Measurements from ENCODE around the gene FXR2.
A peak's percentile ranks its signal among the peaks of the same experiment; 100 is the strongest.
"Not testable (repeated sequence)": the region's sequence is repeated elsewhere in the genome, so short reads cannot be mapped to it uniquely, and the experiment has no call there.

Gene FXR2

DNA sequence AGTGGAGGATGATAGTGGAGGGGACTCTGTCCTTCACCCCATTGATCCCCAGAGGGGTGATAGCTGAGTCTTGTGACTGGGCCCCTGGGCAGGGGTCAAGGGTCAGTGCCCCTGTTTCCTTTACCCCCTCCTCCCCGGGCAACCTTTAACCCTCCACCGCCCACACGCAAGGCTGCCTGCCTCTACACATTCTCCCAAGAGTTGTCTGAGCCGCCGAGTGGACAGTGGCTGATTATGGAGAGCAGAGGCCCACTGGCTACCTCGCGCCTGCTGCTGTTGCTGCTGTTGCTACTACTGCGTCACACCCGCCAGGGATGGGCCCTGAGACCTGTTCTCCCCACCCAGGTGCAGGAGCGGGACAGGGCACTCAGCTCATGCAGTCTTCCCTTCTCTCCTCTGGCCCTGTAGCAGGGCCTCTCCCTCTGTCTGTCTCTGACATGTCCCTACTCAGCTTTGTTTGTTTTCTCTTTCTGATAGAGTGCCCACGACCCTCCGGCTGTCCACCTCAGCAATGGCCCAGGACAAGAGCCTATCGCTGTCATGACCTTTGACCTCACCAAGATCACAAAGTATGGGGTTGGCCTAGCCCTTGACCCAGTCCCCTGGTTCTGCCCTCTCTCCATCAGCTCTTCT is 15.4 kb upstream of the FXR2 start, which contains the start of gene SHBG:
Gene SHBG (plus strand): TSS at position 197 of the 633 bp plus-strand sequence. CDS start 38 bp downstream, at position 235.
- no peak for DNase-seq

DNA sequence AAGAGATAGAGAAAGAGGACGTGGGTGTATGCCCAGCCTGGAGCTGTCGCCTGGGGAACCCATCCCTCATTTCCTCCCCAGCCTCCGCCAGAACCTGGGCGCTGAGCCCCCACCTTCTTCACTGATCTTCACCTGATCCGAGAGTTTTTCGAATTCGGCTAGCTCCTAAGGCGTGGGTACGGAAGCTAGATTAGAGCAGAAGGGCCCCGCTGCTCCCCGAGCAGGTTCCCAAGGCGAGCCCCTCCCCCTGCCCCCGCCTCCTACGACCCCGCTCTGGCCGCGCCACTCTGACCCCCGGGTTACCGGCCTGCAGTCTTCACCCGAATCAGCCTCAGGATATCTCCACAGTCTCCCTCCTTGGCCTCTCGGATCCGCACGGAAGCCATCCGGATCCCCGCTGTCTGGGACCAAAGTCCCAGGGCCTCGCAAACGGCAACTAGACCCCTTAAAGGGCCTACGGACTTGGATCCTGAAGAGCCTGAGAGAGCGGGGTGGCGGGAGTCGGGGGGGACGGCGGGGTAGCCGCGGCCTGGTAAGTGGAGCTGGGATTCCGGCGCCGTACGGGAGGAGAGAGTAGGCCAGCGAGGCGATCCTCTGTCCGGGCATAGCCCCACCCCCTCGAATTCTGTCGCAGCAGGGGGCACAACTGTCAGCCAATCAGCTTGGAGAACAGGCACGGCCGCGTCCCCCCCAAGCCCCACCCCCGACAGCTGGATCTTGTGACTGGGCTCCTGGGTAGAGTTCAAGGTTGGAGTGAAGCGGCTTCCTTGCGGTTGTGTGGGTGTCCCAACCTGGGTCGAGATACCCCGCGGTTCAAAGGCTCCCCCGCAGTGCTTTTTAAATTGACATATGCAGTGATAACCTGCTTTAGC is 12.8 kb upstream of the FXR2 start, which contains the start of gene SAT2:
Gene SAT2 (minus strand): TSS at position 572 of the 872 bp plus-strand sequence. CDS start 186 bp downstream, at position 386.
- DNase-seq, result peak; percentile 52 to 97 (median 92)

DNA sequence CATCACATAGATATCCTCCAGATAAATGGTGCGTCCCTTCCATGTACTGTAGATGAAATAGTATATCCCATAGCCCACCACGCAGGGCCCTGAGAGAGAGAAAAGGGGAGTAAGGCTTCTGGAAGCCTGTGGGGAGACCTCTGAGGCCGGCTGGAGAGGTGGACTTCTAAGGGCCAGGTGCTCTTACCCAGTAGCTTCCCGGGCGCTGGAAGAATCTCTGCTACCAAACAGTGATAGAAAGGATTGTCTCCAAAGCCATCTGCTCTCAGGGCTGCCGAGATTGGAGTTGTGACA is 12.2 kb upstream of the FXR2 start:
- peak in 3 of 58 donors; percentile 15 to 22 (median 18) for DNase-seq

DNA sequence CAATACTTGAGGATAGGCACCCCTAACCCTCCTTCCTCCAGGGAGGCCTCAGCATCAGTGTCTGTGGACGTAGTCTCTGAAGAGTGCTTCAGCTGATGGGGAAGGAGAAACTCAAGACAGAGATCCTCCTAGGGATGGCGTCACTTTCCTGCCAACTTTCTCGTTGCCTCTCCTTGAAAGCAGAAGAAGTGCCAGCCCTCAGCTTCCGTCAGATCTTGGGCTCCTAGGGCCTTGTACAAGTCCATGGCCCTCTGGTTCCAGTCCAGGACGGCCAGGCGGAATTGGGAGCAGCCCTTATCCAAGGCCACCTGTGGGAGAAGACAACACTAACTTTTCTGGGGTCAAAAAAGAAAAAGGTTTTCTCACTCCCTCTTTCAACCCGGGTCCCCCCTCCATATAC is 11.6 kb upstream of the FXR2 start:
- DNase-seq, result peak in 8 of 58 donors; percentile 6 to 20 (median 12)

DNA sequence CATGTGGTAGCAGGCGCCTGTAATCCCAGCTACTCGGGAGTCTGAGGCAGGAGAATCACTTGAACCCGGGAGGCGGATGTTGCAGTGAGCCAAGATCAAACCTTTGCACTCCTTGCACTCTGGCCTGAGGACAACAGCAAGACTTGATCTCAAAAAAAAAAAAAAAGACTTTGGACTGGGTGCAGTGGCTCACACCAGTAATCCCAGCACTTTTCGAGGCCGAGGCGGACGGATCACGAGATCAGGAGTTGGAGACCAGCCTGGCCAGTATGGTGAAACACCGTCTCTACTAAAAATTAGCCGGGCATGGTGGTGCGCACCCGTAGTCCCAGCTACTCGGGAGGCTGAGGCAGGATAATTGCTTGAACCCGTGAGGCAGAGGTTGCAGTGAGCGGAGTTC is 11.1 kb upstream of the FXR2 start:
- DNase-seq, result not testable (repeated sequence)

DNA sequence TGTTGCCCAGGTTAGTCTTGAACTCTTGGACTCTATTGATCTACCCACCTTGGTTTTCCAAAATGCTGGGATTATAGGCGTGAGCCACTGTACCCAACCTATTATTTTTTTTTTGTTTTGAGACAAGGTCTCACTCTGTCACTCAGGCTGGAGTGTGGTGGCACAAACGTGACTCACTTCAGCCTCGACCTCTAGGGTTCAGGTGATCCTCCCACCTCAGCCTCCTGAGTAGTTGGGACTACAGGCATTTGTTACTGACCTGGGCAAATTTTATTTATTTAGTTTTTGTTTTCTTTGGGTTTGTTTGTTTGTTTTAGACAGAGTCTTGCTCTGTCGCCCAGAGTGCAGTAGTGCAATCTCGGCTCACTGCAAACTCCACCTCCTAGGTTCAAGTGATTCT is 9.0 kb upstream of the FXR2 start:
- DNase-seq, result no peak

DNA sequence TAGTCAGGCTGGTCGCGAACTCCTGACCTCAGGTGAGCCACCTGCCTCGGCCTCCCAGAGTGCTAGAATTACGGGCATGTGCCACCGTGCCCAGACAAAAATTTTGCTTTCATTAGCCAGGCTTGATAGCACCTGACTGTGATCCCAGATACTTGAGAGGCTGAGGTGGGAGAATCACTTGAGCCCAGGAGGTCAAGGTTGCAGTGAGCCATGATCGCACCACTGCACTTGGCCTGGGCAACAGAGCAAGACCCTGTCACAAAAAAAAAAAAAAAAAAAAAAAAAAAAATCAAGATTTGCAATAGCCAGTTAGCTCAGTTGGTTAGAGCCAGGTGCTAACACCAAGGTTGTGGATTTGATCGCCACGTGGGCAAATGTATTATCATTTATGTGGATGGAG is 6.1 kb upstream of the FXR2 start:
- no peak for DNase-seq

DNA sequence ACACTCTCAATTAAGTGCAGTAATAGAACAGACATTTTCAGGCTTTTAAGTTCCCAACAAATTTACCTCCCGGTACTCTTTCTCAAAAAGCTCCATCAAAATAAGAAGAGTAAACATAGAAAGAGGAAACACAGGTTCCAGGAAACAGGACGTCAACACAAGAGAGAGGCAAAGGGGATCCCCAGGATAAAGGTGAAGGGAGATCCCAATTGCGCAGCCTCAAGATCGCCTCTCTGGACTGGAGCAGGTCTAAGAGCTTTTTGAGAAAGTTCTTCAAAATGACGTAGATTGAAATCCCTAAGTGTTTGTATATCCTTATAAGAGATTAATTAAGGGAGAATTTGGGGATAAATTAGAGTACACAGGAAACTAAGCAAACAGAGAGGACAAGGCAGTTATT is 3.9 kb upstream of the FXR2 start:
- no peak for DNase-seq

DNA sequence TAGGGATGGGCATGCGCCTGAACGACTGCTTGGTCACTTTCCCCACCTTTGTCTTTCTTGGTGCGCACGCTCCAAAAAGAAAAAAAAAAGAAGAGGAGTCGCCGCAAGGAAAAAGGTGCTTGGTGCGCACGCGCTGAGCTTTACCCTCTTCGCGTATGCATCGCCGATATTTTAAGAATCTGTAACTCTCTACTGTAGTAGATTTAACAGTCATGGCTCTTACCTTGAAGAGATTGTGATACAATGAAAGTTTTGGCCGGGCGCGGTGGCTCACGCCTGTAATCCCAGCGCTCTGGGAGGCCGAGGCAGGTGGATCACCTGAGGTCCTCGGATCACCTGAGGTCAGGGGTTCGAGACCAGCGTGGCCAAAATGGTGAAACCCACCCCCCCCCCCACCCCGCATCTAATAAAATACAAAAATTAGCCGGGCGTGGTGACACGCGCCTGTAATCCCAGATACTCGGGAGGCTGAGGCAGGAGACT is 609 bp upstream of the FXR2 start:
- no peak for DNase-seq

DNA sequence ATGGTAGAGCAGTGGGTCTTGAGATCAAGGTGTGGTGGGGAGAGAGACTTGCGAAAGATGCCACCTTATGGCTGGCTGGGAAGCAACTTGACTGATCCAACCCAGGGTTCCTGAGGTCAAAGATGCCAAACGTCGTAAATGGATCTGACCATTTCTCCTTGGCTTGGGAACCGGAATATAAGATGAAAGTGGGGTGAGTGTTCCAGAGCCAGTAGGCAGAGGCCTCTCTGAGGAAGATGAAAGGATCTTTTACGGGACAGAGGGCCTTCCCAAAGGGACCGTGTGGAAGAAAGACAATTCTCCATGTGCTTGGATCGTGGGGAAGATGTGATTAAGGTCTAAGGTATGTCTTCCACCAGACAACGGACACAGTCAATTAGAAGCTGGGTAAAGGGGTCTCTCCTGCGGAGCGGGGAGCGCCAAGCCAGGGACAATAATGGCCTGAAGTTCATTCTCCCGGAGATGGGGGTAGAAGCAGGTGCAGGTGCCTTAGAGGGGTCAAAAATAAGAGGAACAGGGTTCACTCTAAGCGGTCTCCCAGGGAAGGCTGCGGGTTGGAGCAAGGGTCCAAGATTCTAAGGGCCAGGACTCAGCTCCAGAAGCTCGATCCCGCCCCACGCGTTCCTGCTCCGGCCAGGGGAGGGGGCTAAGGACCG is 800 bp downstream of the FXR2 start:
- DNase-seq, result no peak

DNA sequence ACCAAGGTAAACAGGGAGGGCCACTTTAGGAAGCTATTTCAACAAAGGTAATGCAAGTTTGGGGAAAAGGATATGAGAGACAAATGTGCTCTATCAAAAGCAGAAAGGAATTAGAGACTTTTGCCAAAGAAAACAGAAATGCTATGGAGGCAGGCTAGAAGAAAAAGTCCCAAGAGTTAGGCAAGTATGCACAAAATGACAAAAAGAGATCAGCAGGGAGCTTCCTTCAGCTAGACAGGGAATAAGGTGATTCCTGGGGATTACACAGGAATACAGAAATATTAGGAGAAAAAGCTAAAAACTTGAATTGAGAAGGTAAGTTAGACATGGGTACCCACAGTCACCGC is 2.4 kb downstream of the FXR2 start:
- no peak for DNase-seq

DNA sequence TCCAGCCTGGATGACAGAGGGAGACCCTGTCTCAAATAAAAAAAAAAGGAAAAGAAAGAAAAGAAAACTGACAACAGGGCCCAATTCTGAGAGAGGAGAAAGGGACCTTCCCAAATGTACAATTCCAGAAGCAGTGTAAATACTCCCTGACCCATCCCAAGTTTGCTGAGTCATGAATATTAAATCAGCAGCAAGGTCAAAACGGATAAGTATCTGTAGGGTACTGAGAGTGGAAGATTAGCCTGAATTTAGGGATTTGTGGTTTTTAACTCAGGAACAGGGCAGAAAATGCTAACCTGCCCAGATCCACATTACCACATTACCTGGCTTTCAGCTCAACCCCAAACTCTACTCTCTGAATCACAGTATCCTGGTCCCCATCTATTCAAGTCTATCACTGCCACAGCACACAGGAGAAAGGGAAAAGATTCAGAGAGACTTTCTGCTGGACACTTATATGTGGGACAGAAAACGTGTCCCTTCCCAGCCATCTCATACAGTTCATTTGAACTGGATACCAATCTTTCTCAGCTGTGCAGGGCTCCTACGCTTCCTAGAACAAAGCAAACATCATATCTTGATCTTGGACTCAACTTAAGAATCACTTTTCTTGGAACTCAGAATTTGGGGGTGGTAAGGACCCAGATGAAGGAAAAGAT is 2.9 kb downstream of the FXR2 start:
- no peak for DNase-seq

DNA sequence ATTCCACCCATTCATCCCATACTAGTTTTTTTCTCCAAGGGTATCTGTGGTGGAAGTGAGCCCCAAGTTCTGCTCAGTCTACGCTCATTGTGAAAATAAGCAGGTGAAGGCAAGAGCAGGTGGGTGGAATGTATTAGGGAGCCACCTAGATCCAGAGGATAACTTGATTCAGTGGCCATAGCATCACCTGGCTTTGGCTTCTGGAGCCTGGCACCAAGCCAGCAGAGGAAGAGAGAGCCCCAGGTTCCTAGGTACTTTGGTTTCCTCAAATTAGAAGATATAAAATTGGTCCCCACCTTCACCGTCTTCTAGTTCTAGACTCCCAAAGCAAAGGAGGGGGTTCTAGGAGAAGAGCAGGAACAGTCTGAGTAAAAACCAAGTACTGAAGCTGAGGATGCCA is 4.1 kb downstream of the FXR2 start:
- DNase-seq, result no peak

DNA sequence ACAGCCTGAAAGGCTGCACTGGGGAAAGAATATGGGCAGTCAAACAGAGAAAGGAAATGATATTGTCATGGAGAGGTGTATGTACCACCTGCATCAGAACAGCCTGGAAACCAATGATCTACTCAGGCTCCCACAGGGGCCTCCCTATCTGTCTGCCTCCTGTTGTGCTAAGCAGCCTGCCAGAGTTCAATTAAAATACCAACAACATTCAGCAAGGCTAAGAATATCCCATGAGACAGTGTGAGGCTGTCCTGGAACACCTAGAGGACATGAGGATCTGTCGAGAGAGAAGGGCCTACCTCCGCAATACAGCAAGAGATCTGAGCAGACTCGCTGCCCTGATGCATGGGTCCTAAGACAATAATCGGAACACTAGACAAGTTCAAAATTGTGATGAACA is 8.4 kb downstream of the FXR2 start:
- DNase-seq, result no peak

DNA sequence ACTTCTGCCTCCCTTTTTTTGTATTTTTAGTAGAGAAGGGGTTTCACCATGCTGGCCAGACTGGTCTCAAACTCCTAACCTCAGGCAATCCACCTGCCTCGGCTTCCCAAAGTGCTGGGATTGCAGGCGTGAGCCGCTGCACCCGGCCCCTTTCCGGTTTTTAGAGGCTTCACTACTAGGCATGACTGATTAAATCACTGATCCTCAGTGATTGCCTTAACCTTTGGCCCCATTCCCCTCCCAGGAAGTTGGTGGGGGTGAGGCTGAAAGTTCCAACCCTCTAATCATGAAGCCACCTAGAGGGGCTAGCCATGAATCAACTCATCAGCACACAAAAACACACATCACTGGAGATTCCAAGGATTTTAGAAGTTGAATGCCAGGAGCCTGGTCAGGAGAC is 17.1 kb downstream of the FXR2 start:
- not testable (repeated sequence) for DNase-seq

DNA sequence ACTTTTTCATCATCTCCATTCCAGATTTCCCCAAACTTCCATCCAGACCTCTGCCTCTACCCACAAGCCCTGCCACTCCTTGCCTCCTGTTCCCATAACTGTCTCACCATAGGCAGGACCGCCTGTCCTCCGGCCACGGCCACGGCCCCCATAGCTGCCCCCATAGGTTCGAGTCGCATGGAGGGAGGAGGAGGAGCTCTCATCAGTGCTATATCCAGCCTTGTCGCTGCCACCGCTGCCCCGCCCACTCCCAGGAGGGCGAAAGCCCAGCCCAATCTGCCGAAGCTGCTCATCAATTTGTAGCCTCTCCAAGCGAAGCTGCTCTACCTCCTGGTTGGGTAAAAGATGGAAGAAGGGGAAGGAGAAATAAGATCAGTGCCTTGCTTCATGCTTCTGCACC is 21.4 kb downstream of the FXR2 start:
- peak in 1 of 58 donors; percentile 18 for DNase-seq

DNA sequence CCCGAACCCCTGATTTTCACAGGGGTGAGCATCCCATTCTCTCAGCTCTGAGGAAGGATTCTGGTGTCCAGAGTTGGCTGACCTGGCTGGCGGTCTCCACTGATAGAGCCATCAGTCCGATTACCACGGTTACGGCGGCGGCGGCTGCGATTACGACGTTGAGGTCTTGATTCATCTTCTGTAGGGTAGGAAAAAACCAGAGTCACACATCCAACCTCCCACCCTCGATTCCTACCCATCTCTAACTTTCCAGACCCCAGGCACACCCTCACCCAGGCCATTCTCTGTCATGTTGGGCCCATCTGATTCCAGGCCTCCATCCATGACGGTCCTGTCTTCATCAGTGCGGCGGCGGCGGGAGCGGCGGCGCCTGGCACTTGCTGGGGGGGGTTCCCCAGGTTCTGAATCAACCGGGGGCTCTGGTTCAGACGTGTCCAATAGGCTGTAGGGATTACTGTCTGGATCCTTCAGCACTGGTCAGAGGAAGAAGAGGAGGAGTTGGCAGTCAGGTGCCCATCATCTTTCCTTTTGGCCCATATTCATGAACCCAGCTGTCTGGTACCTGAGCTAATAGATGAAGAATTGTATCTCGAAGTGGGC is 22.2 kb downstream of the FXR2 start:
- DNase-seq, result no peak

DNA sequence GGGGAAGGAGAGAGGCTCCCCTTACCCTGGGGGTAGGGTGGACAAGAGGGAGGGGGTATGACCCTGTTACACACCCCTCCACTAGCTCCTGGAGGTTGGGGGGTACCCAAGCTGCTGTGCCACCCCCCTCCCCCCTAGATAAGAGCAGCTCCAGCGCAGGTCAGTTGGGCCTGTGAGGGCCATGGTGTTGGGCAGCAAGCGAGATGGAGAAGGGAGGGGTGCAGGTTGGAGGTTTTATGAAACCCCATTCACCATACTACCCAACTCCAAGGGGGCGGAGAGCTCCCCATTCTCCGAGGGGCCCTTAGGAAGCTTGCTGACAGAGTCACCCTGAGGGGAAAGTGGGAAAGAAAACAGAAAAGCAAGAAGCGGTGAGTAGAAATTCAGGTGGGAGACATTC is 23.1 kb downstream of the FXR2 start:
- no peak for DNase-seq

DNA sequence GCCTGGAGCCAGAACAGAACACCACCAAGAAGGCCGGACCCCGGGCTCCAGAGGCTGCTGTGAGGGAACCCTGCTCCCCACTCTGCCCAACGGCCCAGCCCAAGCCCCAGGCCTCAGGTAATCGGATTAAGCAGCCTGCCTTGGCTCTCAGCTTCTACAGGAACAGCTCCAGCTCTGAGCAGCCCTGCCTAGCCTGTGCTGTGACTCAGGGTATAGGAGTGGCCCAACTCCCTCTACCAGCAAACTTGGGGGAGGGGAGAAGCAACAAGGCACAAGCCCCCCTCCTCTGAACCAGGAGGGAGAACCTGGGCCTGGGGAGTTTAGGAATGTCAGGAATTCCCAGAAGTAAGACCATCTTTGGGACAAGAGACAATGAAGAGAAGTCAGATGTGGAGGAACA is 24.0 kb downstream of the FXR2 start:
- DNase-seq, result no peak

DNA sequence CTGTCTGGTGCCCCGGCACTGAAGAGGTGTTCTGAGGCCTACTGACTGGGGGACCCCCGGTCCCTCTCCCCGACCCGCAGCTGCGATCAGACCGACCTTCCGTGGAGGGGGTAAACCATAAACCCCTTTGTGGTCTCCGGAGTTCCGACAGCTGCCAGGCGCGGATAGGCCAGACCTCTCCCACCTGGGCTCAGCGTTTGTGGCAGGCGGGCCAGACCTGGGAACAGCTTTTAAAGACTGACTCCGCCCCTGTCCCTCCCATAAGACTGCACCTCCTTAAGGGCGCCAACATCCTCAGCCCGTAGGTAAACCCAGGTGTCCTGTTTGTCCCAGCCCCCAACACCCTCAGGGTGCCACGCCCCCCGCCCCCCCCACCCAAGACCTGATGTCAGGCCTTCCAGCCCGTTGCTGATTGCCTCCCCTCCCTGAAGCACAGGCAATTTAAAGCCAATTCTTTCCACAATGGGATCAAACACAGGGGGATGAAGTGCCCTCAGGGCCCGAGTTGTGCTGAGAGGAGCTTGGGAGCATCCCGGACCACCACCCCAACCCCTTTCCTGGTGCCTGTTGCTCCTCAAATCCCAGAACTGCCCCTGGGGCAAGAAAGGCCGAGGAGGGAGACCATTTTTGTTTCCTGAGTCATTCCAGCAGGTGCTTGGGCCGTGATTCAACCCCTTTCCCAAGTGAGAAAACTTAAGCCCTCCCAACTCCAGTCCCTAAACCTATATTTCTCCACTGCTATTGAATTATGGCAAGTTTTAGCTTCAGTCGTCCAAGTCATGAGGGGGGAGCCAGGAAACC is 24.6 kb downstream of the FXR2 start, which contains the start of gene SOX15:
Gene SOX15 (minus strand): TSS at position 204 of the 801 bp plus-strand sequence. CDS start 418 bp downstream, outside the sequence.
- DNase-seq, result no peak
